Measurements from ENCODE around the gene PRR5L. TPM values are rescaled to one million over a fixed set of nuclear protein-coding genes. Genes with fewer than 3 reads are reported as not detected.

Gene PRR5L
- total RNA-seq, 1 donor from 2014 or later = 14.7 TPM

- no peak overlapping the region for H3K4me2 ChIP-seq
- H3F3A ChIP-seq (ENCODE audit: low read depth) = no peaks in the 10 kb centered on the region
- H3K4me3 ChIP-seq = no peak overlapping the region
- Mint-ChIP-seq H3K9me3 (peaks cover 3% of the 10 kb centered on the region), H3K27ac (no peak overlapping the region), H3K27me3 (ENCODE audit: insufficient read depth, low read depth) (no peaks in the 10 kb centered on the region), H3K4me1 (peaks cover 26% of the 10 kb centered on the region), H3K4me3 (no peak overlapping the region), H3K36me3 (peaks cover 24% of the 10 kb centered on the region)
- H3K9ac ChIP-seq = no peak overlapping the region
- no peaks in the 10 kb centered on the region for H3K79me2 ChIP-seq (ENCODE audit: low read depth)
- no peaks in the 10 kb centered on the region for H3K9me3 ChIP-seq (ENCODE audit: low read depth)
- no peak overlapping the region for H3K27ac ChIP-seq
- TF ChIP-seq EZH2 (IDR thresholded peaks at IDR 0.05) (no peak), EZH2phosphoT487 (IDR thresholded peaks at IDR 0.05) (no peak), CTCF (IDR thresholded peaks at IDR 0.05) (no peak)
- peaks cover 6% of the 10 kb centered on the region for H4K20me1 ChIP-seq (ENCODE audit: low read depth)
- no peak overlapping the region for H2AFZ ChIP-seq (replicated peaks)
- no peaks in the 10 kb centered on the region for H3K27me3 ChIP-seq
- DNase-seq (ENCODE audit: low spot score) = no peak
- H3K36me3 ChIP-seq = no peaks in the 10 kb centered on the region
- H3K4me1 ChIP-seq = peaks cover 8% of the 10 kb centered on the region
Measured at GRCh38 chr11:36392196-36392595, 96.1 kb downstream of the PRR5L start.

GRCh38 chr11:36394056-36394455 is 98.0 kb downstream of the PRR5L start:
- DNase-seq (ENCODE audit: low spot score) = no peak
- peaks cover 8% of the 10 kb centered on the region for H3K4me1 ChIP-seq
- peaks cover 22% of the 10 kb centered on the region for H3K4me1 Mint-ChIP-seq
- H3K9me3 Mint-ChIP-seq = peaks cover 1% of the 10 kb centered on the region
- no peaks in the 10 kb centered on the region for H3F3A ChIP-seq (ENCODE audit: low read depth)
- no peak overlapping the region for H3K4me3 ChIP-seq
- H3K4me2 ChIP-seq = no peak overlapping the region
- H3K27ac ChIP-seq = no peak overlapping the region
- H3K36me3 Mint-ChIP-seq = peaks cover 22% of the 10 kb centered on the region
- no peak overlapping the region for H3K27ac Mint-ChIP-seq
- H3K36me3 ChIP-seq = no peaks in the 10 kb centered on the region
- H3K79me2 ChIP-seq (ENCODE audit: low read depth) = no peaks in the 10 kb centered on the region
- no peaks in the 10 kb centered on the region for H3K27me3 ChIP-seq
- H3K4me3 Mint-ChIP-seq = no peak overlapping the region
- H3K9me3 ChIP-seq (ENCODE audit: low read depth) = no peaks in the 10 kb centered on the region
- no peak overlapping the region for H2AFZ ChIP-seq (replicated peaks)
- no peak for TF ChIP-seq EZH2 (IDR thresholded peaks at IDR 0.05)
- no peak for TF ChIP-seq EZH2phosphoT487 (IDR thresholded peaks at IDR 0.05)
- no peak for TF ChIP-seq CTCF (IDR thresholded peaks at IDR 0.05)
- H4K20me1 ChIP-seq (ENCODE audit: low read depth) = peaks cover 6% of the 10 kb centered on the region
- no peaks in the 10 kb centered on the region for H3K27me3 Mint-ChIP-seq (ENCODE audit: insufficient read depth, low read depth)
- no peak overlapping the region for H3K9ac ChIP-seq

- peaks cover 6% of the 10 kb centered on the region for H4K20me1 ChIP-seq (ENCODE audit: low read depth)
- Mint-ChIP-seq H3K4me1 (peaks cover 19% of the 10 kb centered on the region), H3K4me3 (no peak overlapping the region), H3K9me3 (no peaks in the 10 kb centered on the region), H3K36me3 (peaks cover 22% of the 10 kb centered on the region), H3K27me3 (ENCODE audit: insufficient read depth, low read depth) (no peaks in the 10 kb centered on the region), H3K27ac (no peak overlapping the region)
- H2AFZ ChIP-seq (replicated peaks) = no peak overlapping the region
- peaks cover 8% of the 10 kb centered on the region for H3K4me1 ChIP-seq
- H3K27ac ChIP-seq = no peak overlapping the region
- no peaks in the 10 kb centered on the region for H3K9me3 ChIP-seq (ENCODE audit: low read depth)
- TF ChIP-seq CTCF (IDR thresholded peaks at IDR 0.05) (no peak), EZH2 (IDR thresholded peaks at IDR 0.05) (no peak), EZH2phosphoT487 (IDR thresholded peaks at IDR 0.05) (no peak)
- no peak for DNase-seq (ENCODE audit: low spot score)
- H3K4me3 ChIP-seq = no peak overlapping the region
- no peak overlapping the region for H3K9ac ChIP-seq
- H3F3A ChIP-seq (ENCODE audit: low read depth) = no peaks in the 10 kb centered on the region
- no peaks in the 10 kb centered on the region for H3K27me3 ChIP-seq
- H3K36me3 ChIP-seq = no peaks in the 10 kb centered on the region
- no peaks in the 10 kb centered on the region for H3K79me2 ChIP-seq (ENCODE audit: low read depth)
- H3K4me2 ChIP-seq = no peak overlapping the region
Measured at GRCh38 chr11:36394926-36395325, 98.8 kb downstream of the PRR5L start.

Measured in neural progenitor cell (in vitro differentiated cells).